Measurements from ENCODE around the gene SAMD10. TPM values are rescaled to one million over a fixed set of nuclear protein-coding genes. Genes with fewer than 3 reads are reported as not detected.
"Not testable (repeated sequence)": the region's sequence is repeated elsewhere in the genome, so short reads cannot be mapped to it uniquely, and the experiment has no call there.

Gene SAMD10
- 10 to 100 TPM; 18.3 to 21.0 TPM for total RNA-seq

GRCh38 chr20:63979557-63980316 lies at the start of gene SAMD10:
TSS of gene SAMD10 (minus strand) at chr20:63979642. CDS start at chr20:63979467, 175 bp downstream.
- POLR2A ChIA-PET = interaction anchor here (0.7 to 4.3 kb wide), 21 partner anchors 9 to 459 kb away, joined by 3 to 83 read pairs (median 6); partner anchors contain the start of genes C20orf204, GMEB2, LIME1 and OPRL1
- peak; percentile 61 for DNase-seq
- Mint-ChIP-seq H3K4me1 (peaks cover 65% of the 10 kb centered on the region), H3K27me3 (no peaks in the 10 kb centered on the region), H3K4me3 (peak within 1 kb of the TSS; percentile 87), H3K27ac (peak within 1 kb of the TSS; percentile 97), H3K9me3 (no peaks in the 10 kb centered on the region), H3K36me3 (ENCODE audit: low read depth) (peaks cover 28% of the 10 kb centered on the region)
- CTCF ChIA-PET = interaction anchor here (0.7 to 4.1 kb wide), 27 partner anchors 10 to 483 kb away, joined by 3 to 117 read pairs (median 4); partner anchors contain the start of genes ARFRP1, C20orf204, OPRL1 and PPDPF

- Mint-ChIP-seq H3K36me3 (ENCODE audit: low read depth) (peaks cover 68% of the 10 kb centered on the region), H3K4me1 (peaks cover 2% of the 10 kb centered on the region), H3K27me3 (no peaks in the 10 kb centered on the region), H3K4me3 (no peak overlapping the region), H3K9me3 (no peaks in the 10 kb centered on the region), H3K27ac (no peak overlapping the region)
- ChIA-PET CTCF (interaction anchor here (0.7 to 1.7 kb wide), 3 partner anchors 10 to 47 kb away, joined by 3 to 5 read pairs (median 4); partner anchors contain the start of gene PRPF6), POLR2A (interaction anchor here (0.8 kb wide), 1 partner anchor 9 kb away, joined by 3 read pairs; no protein-coding TSS in a partner anchor)
- no peak for DNase-seq
These were observed 48.7 kb upstream of the SAMD10 start for GRCh38 chr20:64027981-64028685.

- ChIA-PET CTCF (interaction anchor here (1.7 kb wide), 1 partner anchor 12 kb away, joined by 5 read pairs; no protein-coding TSS in a partner anchor), POLR2A (no interaction called here)
- H3K4me1 Mint-ChIP-seq = no peaks in the 10 kb centered on the region
- peaks cover 80% of the 10 kb centered on the region for H3K36me3 Mint-ChIP-seq (ENCODE audit: low read depth)
- no peak overlapping the region for H3K4me3 Mint-ChIP-seq
- no peak for DNase-seq
- no peak overlapping the region for H3K27ac Mint-ChIP-seq
- no peaks in the 10 kb centered on the region for H3K27me3 Mint-ChIP-seq
- H3K9me3 Mint-ChIP-seq = no peaks in the 10 kb centered on the region
These were observed 46.5 kb upstream of the SAMD10 start for GRCh38 chr20:64025826-64026412.

GRCh38 chr20:64025101-64025825 lies 45.8 kb upstream of the SAMD10 start:
- Mint-ChIP-seq H3K27me3 (no peaks in the 10 kb centered on the region), H3K27ac (no peak overlapping the region), H3K36me3 (ENCODE audit: low read depth) (peaks cover 74% of the 10 kb centered on the region), H3K4me1 (no peaks in the 10 kb centered on the region), H3K4me3 (no peak overlapping the region), H3K9me3 (no peaks in the 10 kb centered on the region)
- POLR2A ChIA-PET = no interaction called here
- no peak for DNase-seq
- CTCF ChIA-PET = interaction anchor here (1.0 kb wide), 1 partner anchor 14 kb away, joined by 6 read pairs; no protein-coding TSS in a partner anchor

GRCh38 chr20:64024141-64024990 lies 44.9 kb upstream of the SAMD10 start:
- H3K27ac Mint-ChIP-seq = no peak overlapping the region
- H3K4me3 Mint-ChIP-seq = no peak overlapping the region
- ChIA-PET CTCF (interaction anchor here (1.0 kb wide), 1 partner anchor 15 kb away, joined by 6 read pairs; no protein-coding TSS in a partner anchor), POLR2A (no interaction called here)
- H3K36me3 Mint-ChIP-seq (ENCODE audit: low read depth) = peaks cover 73% of the 10 kb centered on the region
- no peaks in the 10 kb centered on the region for H3K9me3 Mint-ChIP-seq
- H3K4me1 Mint-ChIP-seq = no peaks in the 10 kb centered on the region
- no peak for DNase-seq
- no peaks in the 10 kb centered on the region for H3K27me3 Mint-ChIP-seq

- no peaks in the 10 kb centered on the region for H3K27me3 Mint-ChIP-seq
- ChIA-PET CTCF (no interaction called here), POLR2A (no interaction called here)
- no peaks in the 10 kb centered on the region for H3K9me3 Mint-ChIP-seq
- no peak for DNase-seq
- no peak overlapping the region for H3K4me3 Mint-ChIP-seq
- H3K36me3 Mint-ChIP-seq (ENCODE audit: low read depth) = peaks cover 74% of the 10 kb centered on the region
- no peak overlapping the region for H3K27ac Mint-ChIP-seq
- H3K4me1 Mint-ChIP-seq = no peaks in the 10 kb centered on the region
These were observed 44.1 kb upstream of the SAMD10 start for GRCh38 chr20:64023361-64024140.

GRCh38 chr20:64022671-64023360 lies 43.4 kb upstream of the SAMD10 start:
- CTCF ChIA-PET = no interaction called here
- no peaks in the 10 kb centered on the region for H3K27me3 Mint-ChIP-seq
- POLR2A ChIA-PET = no interaction called here
- H3K27ac Mint-ChIP-seq = no peak overlapping the region
- H3K4me1 Mint-ChIP-seq = no peaks in the 10 kb centered on the region
- H3K4me3 Mint-ChIP-seq = no peak overlapping the region
- H3K9me3 Mint-ChIP-seq = no peaks in the 10 kb centered on the region
- no peak for DNase-seq
- H3K36me3 Mint-ChIP-seq (ENCODE audit: low read depth) = peaks cover 75% of the 10 kb centered on the region

GRCh38 chr20:64021124-64021975 lies 41.9 kb upstream of the SAMD10 start:
- Mint-ChIP-seq H3K4me3 (no peak overlapping the region), H3K36me3 (ENCODE audit: low read depth) (peaks cover 71% of the 10 kb centered on the region), H3K4me1 (no peaks in the 10 kb centered on the region), H3K27ac (no peak overlapping the region), H3K27me3 (no peaks in the 10 kb centered on the region), H3K9me3 (no peaks in the 10 kb centered on the region)
- CTCF ChIA-PET = no interaction called here
- DNase-seq = no peak
- POLR2A ChIA-PET = no interaction called here

GRCh38 chr20:64015635-64016034 lies 36.2 kb upstream of the SAMD10 start:
- ChIA-PET POLR2A (no interaction called here), CTCF (no interaction called here)
- Mint-ChIP-seq H3K36me3 (ENCODE audit: low read depth) (peaks cover 56% of the 10 kb centered on the region), H3K27ac (no peak overlapping the region), H3K9me3 (no peaks in the 10 kb centered on the region), H3K27me3 (no peaks in the 10 kb centered on the region), H3K4me3 (no peak overlapping the region), H3K4me1 (peaks cover 35% of the 10 kb centered on the region)
- no peak for DNase-seq

- POLR2A ChIA-PET = interaction anchor here (1.2 kb wide), 1 partner anchor 26 kb away, joined by 5 read pairs; no protein-coding TSS in a partner anchor
- DNase-seq = not testable (repeated sequence)
- CTCF ChIA-PET = interaction anchor here (2.0 kb wide), 1 partner anchor 33 kb away, joined by 5 read pairs; the partner anchor contains the start of gene SAMD10
These were observed 33.1 kb upstream of the SAMD10 start for GRCh38 chr20:64012385-64013154.

More at GRCh38 chr20:64012385-64013154, 33.1 kb upstream of the SAMD10 start:
- Mint-ChIP-seq H3K4me3 (peak overlapping the region; percentile 55), H3K27ac (peak overlapping the region; percentile 95), H3K36me3 (ENCODE audit: low read depth) (peaks cover 64% of the 10 kb centered on the region), H3K4me1 (peaks cover 56% of the 10 kb centered on the region), H3K9me3 (peaks cover 10% of the 10 kb centered on the region)
- not testable (repeated sequence) for H3K27me3 Mint-ChIP-seq

Data from activated CD4-positive, alpha-beta memory T cell treated with anti-CD3 and anti-CD28 coated beads, Interleukin-2, amount 10 ng/mL, durations not matched to agents 7 days and 5 days (primary cell).